LoVo (cell line): ENCODE data around the gene SETBP1.

Experiments used
- DNase-seq: peaks from one replicate; pipeline ENCODE4 v3.0.0-alpha.2; 2016; ENCODE audit warnings: low spot score

SETBP1 gene

DNA sequence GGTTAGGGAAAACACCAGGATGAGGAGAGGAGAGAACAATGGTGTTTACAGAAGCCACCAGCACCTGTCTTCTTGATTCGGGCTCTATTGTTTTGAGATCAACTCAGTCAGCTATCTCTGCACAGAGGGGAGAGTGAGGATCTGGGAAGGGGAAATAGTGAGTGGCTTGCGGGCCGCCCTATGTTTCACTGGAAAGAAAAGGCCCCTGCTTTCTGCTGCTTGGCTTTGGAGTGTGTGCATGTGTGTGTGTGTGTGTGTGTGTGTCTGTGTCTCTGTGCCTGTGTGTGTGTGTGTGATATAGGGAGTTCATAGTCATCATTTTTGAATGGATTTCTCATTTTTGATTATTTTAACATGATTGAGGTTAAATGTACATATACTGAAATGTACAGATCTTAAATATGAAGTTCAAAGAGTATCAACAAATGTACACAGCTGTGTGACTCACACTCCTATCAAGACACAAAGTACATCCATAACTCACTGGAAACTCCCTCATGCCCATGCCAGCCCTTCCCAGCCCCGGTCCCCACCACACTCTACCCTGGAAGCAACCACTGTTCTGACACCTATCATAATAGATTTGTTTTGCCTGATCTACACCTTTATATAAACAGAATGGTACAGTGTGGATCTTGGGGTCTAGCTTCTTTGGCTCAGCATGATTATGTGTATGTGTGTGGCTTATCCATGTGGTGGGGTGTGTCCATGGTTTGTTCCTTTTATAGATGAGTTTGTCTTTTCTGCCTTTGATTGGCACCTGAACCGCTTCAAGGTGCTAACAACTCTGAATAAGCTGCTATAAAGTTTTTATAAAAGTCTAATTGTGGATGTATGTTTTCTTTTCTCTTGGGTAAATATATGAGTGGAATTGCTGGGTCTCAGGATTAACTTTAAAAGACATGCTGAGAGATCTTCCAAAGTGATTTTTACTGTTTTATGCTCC is 258.3 kb downstream of the SETBP1 start:
- no peak for DNase-seq

DNA sequence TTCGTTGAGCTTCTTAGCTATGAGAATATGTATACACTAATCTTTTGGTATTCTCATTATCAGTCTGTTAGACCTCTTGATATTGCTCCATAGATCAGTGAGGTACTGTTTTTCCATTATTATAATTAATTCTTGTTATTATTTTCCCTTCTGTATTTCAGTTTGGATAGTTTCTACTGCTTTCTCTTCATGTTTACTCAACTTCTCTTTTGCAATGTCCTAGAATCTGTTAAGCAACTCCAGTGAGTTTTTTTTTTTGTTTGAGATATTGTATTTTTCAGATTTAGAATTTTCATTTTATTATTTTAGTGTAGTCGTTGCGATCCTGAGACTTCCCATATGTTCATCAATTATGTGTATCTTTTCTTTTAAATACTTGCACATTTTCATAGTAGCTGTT is 260.8 kb downstream of the SETBP1 start:
- no peak for DNase-seq

DNA sequence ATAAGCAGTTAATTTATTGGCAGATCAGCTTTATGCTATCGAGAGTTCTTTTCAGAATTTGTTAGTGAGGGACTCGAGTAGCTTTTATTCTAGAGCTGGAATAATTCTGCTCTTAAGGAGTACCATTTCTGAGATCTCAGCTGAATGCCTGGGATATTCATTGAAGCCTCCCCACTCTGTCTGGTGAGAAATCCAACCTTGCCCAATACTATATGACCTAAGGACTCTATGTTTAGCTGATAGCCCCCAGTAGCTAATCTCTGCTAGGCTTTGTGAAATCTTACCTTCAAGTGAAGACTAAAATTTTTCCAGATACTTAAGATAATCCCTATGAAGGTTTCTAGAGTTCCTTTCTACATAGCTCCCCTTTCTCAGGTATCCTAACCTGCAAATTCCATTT is 261.4 kb downstream of the SETBP1 start:
- no peak for DNase-seq

DNA sequence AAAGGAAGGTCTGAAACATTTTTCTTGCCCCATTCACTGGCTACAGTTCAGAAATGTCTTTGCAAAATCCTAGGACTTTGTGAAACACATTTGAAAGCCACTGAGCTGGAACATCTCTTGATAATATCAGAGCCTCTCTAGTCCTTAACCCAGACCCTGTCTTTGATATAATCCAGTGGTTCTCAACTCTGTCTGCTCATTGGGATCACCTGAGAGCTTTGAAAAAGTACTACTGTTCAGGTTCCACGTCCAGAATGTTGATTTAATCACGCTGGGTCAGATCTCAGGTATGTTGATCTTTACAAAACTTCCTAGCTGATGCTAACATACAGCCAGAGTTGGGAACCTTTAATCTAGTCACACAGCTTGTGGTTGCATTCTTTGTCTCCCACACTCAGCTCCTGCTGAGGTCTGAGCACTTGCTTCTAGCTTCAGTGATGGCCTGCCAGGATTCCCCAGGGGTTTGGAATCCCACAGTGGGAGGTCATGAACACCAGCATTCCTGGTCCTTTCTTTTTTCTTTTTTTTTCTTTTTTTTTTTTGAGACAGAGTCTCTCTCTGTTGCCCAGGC is 262.7 kb downstream of the SETBP1 start:
- DNase-seq = no peak

DNA sequence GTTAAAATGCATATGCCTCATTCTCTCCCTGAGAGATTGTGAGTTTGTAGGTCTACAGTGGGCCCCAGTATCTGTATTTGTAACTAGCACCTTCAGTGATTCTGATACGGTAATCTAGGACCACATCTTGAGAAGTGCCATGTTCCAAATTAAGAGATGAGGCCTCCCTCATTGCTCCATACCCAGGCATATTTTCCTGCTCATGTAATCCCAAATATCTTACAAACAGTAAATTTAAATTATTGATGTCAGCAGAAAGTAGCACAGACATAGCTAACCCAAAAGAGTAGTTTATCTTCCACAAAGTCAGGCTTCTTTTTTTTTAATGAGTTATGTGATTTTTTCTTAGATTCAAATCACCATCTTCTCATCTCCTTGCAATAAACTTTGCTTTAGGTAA is 263.8 kb downstream of the SETBP1 start:
- no peak for DNase-seq

DNA sequence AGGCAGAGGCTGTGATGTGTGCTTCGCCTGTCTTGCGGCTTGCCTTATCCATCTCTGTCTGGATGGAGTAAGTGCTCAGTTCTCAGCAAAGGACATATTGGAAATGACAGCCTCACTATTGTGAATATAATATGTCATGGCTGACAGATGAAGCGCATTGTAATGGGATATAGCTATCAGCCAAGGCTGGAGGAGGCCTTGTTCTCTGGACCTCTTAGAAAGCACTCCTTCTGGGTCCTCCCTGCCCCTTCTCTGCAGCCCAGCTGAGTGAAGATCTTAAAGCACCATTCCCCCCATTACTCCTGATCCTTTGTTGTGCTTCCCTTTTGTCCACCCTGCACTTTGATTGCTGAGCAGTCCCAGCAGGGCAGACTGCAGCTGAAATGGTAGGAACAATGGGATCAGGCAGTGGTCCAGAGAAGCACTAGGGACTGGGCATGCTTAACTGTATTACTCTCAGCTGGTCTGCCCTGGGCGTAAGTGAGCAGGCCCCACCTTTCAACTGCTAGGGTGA is 265.3 kb downstream of the SETBP1 start:
- DNase-seq = no peak

DNA sequence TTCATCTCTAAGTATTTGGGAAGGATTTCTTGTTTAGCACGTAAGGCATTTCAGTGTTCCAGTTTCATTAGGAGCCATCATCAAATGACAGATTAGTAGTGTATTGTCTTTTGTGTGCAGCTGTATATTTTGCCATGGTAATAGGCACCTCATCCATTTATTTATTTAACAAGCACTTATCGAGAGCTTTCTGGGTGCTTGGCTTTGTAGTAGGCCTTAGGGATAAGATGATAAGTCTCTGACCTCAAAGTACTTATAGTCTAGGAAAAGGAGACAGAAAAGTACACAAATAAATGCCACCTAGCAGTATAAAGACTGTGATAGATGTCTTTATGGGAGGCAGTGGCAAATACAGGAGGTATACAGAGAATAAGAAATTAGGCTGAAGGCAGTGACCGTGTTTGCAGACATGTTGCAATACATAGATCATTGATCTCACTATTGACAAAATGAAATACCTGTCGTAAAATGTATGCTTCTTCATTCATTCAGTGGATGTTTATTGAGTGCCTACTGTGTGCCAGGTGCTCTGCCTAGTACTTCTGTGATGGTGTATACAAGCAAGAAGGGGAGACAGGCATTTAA is 265.9 kb downstream of the SETBP1 start:
- DNase-seq = no peak

DNA sequence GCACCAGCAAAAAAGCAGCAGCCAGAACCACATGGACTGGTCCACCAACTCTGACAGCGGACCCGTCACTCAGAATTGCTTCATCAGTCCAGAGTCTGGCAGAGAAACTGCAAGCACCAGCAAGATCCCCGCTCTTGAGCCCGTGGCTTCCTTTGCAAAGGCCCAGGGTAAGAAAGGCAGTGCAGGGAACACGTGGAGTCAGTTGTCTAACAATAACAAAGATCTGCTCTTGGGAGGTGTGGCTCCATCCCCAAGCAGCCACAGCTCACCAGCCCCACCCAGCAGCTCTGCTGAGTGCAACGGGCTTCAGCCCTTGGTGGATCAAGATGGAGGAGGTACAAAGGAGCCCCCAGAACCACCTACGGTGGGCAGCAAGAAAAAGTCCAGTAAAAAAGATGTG is 269.3 kb downstream of the SETBP1 start:
- DNase-seq = no peak

DNA sequence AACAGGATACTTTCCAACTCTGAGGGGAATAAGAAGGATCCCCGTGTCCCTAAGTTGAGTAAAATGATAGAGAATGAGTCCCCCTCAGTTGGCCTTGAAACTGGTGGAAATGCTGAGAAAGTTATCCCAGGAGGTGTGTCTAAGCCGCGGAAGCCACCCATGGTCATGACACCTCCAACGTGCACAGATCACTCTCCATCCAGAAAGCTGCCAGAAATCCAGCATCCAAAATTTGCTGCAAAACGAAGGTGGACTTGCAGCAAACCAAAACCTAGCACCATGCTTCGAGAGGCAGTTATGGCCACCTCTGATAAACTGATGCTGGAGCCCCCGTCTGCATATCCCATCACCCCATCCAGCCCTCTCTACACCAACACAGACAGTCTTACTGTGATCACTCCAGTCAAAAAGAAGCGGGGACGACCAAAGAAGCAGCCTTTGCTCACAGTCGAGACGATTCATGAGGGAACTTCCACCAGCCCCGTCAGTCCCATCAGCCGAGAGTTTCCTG is 270.1 kb downstream of the SETBP1 start:
- DNase-seq = no peak

DNA sequence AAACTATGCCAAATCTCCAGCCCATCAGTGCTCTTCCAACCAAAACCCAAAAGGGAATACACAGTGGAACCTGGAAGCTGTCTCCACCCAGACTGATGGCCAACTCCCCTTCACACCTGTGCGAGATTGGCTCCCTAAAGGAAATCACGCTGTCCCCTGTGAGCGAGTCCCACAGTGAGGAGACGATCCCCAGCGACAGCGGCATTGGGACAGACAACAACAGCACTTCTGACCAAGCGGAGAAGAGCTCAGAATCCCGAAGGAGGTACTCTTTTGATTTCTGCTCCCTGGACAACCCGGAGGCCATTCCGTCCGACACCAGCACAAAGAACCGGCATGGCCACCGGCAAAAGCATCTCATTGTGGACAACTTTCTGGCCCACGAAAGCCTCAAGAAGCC is 271.1 kb downstream of the SETBP1 start:
- no peak for DNase-seq

DNA sequence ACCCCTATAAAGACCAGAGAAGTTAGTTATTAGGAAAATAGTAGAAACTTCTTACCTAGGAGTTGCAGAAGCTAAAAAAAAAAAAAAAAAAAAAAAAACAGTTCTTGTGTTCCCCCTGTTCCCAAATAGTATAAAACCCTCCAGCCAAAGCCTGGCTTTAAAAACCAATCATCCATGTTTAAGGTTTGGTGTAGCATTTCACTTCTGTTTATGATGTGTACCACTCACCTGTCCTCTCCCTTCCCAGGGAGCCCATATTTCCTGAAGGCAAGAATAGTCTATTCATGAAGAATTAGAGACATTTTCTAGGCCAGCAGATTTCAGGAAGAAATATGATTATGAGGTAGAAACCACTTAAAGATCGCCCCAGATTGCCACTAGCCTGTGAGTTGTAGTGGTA is 273.6 kb downstream of the SETBP1 start:
- no peak for DNase-seq

DNA sequence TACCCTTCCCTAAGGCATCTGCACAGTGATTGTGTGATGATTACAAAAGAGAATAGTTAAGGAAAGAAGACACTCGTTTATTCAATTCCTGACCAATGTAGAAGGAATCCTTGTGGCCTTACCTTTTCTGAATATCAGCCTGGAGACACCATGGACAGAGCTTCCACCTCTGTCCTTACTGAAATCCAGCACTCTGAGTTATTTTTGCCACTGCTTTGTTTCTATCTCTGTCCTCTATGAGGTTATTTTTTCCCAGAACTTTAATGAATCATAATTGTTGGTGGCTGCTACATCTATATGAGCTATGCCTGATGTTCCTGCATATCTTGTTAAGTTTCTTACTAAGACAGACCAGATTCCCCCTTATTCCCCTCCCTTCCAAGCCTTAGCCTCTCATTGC is 275.1 kb downstream of the SETBP1 start:
- no peak for DNase-seq

DNA sequence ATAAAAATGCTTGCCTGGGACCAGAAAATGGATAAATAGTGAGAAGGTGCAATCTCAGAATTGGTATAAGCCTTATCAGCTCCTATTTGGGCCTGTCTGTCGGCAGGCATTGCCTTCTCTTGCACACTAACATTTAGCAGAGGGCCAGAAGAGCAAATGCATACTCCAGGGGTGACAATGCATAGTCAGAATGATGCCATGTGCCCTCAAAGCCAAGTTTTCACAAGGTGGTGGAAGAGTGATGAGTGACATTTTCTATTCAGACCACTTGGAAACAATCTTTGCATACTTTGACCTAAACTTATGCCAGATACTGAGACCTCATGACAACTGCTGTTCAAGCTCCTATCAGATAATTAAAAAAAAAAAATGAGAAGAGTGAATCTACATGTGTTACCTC is 276.3 kb downstream of the SETBP1 start:
- DNase-seq = no peak

DNA sequence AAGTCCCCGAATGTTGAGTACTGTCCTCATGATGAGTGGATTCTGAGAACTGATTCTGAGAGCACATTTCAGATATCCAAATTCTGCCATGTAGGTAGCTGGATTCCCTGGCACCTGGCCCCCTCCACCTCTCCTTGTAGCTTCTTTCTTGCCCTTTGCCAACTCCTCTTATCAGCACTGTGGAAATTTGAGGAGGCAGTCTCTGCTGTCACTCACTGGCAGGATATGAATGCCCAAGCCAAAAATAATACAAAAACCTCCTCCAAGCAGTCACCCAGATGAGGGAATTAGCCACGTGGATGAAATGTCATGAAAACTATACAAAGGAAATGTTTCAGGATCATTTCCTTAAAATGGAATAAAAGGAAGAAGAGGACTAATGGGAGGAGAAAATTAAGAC is 276.8 kb downstream of the SETBP1 start:
- DNase-seq = no peak

DNA sequence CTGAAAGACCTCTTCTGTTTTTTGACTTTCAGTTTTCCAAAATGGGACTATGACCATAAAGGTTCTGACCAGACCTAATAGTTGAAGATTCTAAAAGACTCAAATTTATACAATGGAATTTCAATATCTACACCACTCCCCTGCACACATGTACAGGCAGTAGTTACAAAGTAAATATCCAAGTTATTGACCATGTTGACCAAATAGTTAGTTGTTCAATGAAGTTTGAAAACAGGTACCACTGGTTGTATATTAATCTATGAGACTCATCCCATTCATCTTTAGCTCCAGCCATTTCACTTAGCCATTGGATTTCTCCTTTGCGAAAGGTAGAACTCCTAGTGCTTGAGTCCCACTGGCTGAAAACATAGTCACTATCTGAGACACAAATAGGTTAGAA is 277.4 kb downstream of the SETBP1 start:
- DNase-seq = no peak

DNA sequence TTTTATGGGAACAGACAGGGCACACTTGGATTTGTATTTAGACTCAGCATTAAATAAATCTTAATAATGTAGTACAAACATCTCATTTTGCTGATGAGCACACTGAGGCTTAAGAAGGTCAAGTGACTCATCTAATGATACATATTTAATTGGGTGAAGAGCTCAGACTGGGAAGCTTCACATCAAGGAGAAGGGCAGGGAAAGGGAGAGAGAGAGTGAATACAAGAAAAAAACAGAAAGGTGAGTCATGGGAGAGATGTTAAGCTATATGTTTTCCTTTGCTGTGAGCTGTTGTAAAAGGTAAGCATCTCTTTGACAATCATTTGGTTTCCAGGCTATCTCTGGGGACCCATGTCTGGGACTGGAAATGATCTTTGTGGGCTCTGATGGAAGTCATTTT is 277.8 kb downstream of the SETBP1 start:
- DNase-seq = no peak

DNA sequence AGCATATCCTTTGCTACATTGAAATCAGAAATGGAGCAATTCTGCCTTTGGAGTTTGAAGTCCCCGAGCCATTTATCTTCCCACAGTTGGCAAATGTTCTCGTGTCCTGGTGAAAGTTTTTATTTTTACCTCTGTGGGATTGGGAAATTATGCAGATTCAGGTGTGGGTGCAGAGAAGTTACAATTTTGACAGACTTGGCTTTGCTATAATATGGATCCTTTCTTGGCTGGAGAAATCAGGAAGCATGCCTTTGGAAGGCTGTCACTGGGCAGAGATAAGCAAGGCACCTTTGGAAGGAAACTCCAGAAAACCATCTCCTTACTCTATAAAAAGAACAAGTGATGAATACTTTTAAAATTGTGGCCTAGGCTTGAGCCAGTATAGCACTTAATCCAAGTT is 278.3 kb downstream of the SETBP1 start:
- no peak for DNase-seq

DNA sequence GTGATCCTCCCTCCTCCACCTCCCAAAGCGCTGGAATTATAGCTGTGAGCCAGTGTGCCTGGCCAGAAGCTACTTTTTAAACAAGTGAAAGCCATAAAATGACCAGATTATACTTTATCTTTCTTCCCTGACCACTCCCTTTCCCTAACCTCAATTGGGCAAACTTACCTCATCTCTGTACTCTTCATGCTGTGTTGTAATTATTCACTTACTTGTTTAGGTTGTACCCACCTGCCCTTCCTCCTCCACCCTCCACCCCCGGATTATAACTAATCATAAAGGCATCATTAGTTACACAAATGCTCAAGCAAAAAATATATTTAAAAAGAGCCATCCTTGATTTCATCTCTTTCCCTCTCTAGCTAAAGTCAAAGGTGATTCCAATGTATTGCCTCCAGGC is 279.9 kb downstream of the SETBP1 start:
- DNase-seq = no peak

DNA sequence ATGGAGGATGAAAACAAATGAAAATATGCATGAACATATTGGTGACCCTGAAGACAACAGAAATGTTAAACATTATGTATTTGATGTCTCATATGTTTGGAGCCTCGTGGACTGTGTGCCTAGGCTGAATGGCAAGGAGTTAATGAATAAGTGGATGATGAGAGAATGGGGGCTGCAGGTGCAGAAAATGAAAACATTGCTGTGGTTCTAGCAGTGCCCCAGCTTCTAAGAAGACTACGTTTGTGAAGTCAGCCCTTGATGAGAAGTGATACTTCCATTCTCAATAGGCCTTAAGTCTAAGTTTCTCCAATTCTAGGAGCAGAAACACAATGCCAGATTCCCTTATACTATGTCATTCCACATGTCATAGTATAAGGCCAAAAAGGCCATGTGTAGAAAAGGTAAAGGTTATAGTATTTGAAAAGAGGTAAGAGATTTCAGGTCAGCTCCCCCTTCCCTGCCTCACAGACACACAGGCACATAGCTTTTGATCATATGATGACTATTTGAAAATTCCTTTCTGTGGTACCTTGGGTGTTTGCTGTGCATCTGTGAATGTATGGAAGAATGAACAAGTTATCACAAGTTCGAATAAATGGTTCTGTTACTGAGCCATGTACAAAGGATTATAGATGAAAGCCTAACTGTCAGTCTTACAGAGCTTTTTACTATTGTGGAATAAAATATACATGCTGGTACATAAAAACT is 280.8 kb downstream of the SETBP1 start:
- no peak for DNase-seq

DNA sequence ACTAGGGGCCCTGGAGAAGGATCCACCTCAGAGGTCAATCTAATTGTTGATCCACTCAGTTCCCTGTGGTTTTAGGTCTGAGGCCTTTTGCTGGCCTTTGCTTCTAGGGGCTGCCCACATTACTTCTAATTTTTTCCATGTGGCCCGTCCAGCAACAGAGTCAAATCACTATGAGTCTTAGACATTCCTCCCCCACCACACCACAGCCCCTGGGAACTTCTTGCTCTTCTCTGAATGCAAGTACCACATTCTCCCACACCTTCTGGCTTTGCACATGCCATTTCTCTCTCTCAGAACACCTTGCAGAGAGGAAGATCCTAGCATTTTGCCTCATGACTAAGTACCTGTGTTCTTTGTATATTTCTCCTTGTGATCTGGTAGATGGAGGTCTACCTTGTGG is 286.9 kb downstream of the SETBP1 start:
- DNase-seq = no peak

DNA sequence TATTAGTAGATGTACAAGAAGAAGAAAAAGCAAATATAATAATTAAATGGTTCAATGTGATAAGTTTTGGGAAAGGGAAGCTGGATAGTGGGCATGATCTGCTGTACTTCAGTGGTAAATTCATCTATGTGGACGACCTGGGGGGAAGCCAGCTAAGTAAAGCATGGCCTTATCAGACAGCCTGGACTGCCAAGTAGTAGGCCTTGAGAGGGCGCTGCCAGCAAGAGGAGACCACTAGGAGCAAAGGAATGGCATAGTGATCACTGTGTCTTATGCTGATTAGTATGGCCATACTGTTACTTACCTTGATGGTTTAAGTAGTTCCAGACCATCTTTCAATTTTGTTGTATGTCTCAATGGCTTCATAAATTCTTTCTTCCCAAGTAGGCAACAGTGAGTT is 287.6 kb downstream of the SETBP1 start:
- no peak for DNase-seq

DNA sequence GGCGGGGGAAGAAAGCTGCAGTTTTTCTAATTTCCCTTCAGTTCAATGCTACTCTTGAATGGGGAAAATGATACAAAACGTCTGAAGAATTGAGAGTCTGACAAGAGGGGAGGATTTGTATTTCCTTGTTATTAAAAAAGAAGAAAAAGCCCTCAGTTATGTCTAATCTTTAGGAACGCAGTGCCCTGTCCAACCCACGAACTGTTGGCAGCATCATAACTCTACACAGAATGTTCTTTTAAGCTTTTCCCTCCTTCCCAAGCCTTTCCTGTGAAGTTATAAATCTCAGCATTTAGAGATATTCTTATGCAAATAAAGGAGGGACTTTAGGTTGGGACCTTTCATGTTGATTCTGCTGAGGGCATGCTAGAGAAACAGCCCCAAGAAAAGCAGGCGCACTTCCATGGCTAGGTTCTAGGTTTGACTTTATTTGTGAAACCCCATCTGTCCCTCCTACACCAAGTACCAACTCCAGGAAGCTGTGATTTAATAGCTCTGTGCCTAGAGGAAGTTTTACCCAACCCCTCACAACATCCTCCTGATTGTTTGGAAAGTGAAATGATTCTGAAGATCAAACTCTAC is 288.6 kb downstream of the SETBP1 start:
- DNase-seq = no peak
